ENCODE measurements around the gene WDR5.

Gene WDR5

GRCh38 chr9:134185536-134186011 lies 49.7 kb downstream of the WDR5 start:
- DNase-seq (ENCODE audit: insufficient read length, low spot score) (no peak), FAIRE-seq (no peak)

- FAIRE-seq: no peak
Observed at GRCh38 chr9:134186471-134187109, 50.7 kb downstream of the WDR5 start.

GRCh38 chr9:134187110-134187531 lies 51.2 kb downstream of the WDR5 start:
- DNase-seq (ENCODE audit: insufficient read length, low spot score): no peak
- FAIRE-seq: no peak

More at GRCh38 chr9:134186471-134187109, 50.7 kb downstream of the WDR5 start:
- DNase-seq (ENCODE audit: insufficient read length, low spot score): no peak

GRCh38 chr9:134187891-134188385 lies 52.1 kb downstream of the WDR5 start:
- FAIRE-seq (no peak), DNase-seq (ENCODE audit: insufficient read length, low spot score) (no peak)

- DNase-seq (ENCODE audit: insufficient read length, low spot score) (no peak), FAIRE-seq (no peak)
Observed at GRCh38 chr9:134188386-134189144, 52.7 kb downstream of the WDR5 start.

GRCh38 chr9:134189145-134189469 lies 53.2 kb downstream of the WDR5 start:
- no peak for DNase-seq (ENCODE audit: insufficient read length, low spot score)
- no peak for FAIRE-seq

- FAIRE-seq (no peak), DNase-seq (ENCODE audit: insufficient read length, low spot score) (no peak)
Observed at GRCh38 chr9:134189470-134190231, 53.8 kb downstream of the WDR5 start.

GRCh38 chr9:134190232-134191121 lies 54.6 kb downstream of the WDR5 start:
- DNase-seq (ENCODE audit: insufficient read length, low spot score) (no peak), FAIRE-seq (no peak)

- FAIRE-seq: no peak
Observed at GRCh38 chr9:134191455-134192209, 55.8 kb downstream of the WDR5 start.

GRCh38 chr9:134192311-134192950 lies 56.5 kb downstream of the WDR5 start:
- DNase-seq (ENCODE audit: insufficient read length, low spot score): no peak
- FAIRE-seq: no peak

More at GRCh38 chr9:134191455-134192209, 55.8 kb downstream of the WDR5 start:
- no peak for DNase-seq (ENCODE audit: insufficient read length, low spot score)

GRCh38 chr9:134192951-134193731 lies 57.3 kb downstream of the WDR5 start:
- FAIRE-seq (no peak), DNase-seq (ENCODE audit: insufficient read length, low spot score) (no peak)

- no peak for FAIRE-seq
- no peak for DNase-seq (ENCODE audit: insufficient read length, low spot score)
Observed at GRCh38 chr9:134193912-134194535, 58.1 kb downstream of the WDR5 start.

GRCh38 chr9:134195558-134195957 lies 59.7 kb downstream of the WDR5 start:
- DNase-seq (ENCODE audit: insufficient read length, low spot score) (no peak), FAIRE-seq (no peak)

- FAIRE-seq: no peak
- no peak for DNase-seq (ENCODE audit: insufficient read length, low spot score)
Observed at GRCh38 chr9:134196911-134197310, 61.0 kb downstream of the WDR5 start.

- FAIRE-seq: no peak
- no peak for DNase-seq (ENCODE audit: insufficient read length, low spot score)
Observed at GRCh38 chr9:134198791-134199190, 62.9 kb downstream of the WDR5 start.

- no peak for DNase-seq (ENCODE audit: insufficient read length, low spot score)
- FAIRE-seq: no peak
Observed at GRCh38 chr9:134200730-134201129, 64.8 kb downstream of the WDR5 start.

- DNase-seq (ENCODE audit: insufficient read length, low spot score) (no peak), FAIRE-seq (no peak)
Observed at GRCh38 chr9:134203224-134203623, 67.3 kb downstream of the WDR5 start.

GRCh38 chr9:134204041-134204440 lies 68.2 kb downstream of the WDR5 start:
- DNase-seq (ENCODE audit: insufficient read length, low spot score) (no peak), FAIRE-seq (no peak)
